Measurements from ENCODE around the gene S100P.

The S100P gene

DNA sequence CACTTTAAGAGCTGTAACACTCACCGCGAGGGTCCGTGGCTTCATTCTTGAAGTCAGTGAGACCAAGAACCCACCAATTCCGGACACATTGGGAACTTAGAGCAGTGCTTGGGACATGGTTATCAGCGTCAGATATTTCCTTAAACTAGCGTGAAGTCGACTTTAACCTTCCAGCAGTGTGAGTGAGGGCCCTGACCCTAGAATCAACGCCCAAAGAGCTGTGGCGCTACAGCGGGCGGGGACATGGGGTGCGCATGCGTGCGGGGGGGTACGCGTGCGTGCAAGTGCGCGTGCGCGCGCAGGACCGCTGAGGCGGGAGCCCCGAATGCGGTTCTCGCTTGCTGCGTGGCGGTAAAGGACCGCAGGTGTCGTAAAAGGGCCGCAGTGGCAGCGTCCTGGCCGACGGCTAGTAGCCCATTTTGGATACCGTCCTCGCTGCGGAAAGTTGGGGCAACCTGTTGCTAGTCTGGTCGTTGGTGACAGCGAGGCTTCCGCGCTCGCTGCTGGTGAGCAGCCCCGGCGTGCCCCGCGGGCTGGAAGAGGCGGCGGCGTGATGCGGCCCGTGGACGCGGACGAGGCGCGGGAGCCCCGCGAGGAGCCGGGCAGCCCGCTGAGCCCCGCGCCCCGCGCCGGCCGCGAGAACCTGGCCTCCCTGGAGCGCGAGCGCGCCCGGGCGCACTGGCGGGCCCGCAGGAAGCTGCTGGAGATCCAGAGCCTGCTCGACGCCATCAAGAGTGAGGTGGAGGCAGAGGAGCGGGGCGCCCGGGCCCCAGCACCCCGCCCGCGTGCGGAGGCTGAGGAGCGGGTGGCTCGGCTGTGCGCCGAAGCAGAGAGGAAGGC is 19.8 kb upstream of the S100P start:
- DNase-seq: no peak

DNA sequence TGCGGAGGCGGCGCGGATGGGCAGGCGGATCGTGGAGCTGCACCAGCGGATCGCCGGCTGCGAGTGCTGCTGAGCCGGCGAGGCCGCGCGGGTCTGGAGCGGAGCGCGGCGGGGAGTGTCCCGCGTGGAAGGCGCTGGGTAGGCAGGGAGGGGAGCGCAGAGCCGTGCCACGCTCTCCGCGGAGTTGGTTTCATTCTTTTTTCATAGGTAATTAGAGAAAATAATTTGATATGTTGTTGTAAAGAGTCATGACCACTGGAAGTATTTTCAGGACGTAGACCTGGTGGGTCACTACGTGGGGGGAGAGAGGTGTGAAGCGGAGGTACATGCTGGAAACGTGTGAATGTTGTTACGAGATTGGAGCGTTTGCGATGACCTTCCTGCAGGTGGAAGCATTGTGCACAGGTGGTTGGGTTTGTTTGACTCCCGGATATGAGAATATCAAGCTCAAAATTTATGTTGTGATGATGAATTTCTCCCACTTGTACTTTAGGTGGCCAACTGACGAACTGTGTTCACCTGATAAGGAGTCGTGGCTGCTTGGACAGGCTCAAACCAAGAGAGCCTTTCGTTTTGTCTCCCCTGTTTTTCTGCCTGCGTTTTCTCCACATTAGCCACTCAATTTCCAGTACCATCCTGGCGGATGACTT is 19.1 kb upstream of the S100P start:
- DNase-seq: no peak

DNA sequence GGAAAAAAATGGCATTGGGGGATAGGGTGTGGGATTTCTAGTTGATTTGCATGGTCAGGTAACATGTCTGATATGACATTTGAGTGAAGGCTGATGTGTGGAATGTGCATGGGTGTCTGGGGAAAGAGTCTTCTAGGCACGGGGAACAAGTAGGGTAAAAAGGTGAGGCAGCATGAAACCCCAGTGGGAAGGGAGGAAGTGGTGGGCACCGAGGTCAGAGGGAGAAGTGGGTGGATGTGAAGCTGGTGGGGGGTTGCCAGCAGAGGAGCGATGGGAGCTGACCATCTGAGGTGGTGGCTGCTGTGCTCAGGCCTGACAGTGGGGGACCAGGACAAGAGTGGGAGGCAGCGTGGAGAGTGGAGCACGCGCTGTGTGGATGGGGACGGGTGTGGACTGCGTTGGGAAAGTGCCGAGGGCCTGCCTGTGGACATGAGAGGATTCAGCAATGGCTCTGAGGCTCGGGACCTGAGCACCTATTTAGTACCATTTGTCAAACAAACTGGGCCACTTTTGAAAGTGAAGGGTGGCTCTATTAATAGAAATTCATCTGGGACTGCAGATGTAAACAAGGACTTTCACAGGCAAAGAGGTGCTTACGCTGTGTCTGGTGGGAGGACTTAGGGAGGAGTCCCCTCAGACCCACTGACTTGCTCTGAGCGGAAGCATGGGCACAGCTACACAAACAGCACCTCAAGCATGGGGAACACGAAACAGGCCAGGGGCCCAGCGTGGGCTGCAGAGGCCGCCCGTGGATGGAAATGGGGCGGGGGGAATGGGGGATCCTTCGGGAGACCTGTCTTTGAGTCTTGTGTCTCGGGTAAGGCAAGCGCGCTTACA is 16.7 kb upstream of the S100P start:
- no peak for DNase-seq

DNA sequence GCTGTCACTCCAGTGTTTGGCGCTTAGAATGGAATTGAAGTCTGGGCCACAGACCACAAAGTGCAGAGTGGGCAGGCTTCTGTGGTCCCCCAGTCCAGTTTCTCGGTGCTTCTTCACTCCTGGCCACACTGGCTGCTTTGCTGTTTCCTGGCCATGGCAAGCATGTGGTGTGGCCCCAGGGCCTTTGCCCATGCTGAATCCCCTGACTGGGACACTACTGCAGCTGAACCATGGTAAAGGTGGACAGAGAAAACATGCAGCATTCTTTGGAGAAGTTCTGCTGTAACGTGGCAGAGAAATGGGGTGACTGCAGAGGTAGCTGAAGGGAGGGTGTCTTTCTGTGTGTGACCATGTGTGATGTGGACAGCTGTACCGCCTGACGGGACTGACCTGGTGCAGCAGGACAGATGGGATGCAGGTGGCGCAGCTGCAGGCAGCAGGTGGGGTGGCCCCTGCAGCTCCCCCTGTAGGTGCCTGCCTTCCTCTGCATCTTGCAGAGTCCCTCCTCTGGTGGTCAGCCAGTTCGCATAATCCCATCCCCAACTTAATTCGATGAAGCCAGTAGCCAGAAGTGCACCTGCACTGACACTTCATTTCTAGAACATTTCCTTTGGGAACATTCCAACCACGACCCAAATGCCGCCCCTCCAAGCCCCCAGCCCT is 13.2 kb upstream of the S100P start:
- no peak for DNase-seq

DNA sequence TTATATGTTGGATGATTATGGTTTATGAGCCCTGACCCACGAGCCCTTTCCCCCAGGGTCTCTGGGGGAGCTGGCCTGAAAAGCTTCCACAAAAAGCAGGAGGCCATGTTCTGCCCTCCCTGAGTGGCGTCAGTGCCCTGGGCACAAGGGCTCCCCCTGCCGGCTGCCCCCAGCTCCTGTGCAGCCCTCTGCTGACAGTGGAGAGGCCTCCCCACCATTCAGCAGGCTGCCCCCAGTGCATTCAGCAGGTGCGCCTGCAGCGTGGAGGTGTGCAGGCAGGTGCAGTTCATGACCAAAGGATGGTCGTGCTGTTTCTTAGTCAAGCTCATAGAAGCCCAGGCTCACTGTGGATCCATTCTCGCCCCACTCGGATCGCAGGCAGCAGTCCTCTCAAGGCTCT is 12.5 kb upstream of the S100P start:
- no peak for DNase-seq

DNA sequence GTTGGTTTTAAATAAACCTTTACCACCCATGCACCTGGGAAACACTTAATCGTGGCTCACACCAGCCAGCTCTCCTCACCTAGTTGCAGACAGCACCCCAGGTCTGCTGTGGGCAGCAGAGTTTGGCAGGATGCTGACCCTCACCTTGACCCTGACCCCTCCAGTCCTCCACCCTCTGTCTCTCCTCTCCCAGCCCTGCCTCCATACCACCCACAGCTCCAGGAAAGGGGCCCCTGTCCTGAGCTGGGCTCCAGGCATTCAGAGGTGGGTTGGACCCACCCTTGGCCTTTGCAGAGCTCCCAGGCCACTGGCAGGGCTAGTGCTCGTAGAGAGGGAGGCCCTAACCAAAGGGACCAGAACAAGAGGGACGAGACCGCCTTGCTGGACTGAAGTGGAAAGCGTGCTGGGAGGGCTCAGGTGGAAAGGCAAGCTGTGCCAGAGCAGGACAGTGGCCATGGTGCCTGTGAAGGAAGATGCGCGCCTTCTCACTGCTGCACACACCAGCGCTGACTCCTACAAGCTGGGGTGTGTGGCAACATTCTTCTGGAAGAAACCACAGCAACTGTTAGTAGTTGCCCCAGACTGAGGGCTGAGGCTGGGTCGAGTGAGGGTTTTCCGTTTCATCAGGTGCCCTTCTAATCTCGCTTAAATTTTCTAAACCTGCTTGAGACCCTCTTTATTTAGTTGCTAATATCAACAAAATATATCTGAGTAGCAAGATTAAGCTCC is 10.7 kb upstream of the S100P start:
- DNase-seq: no peak

DNA sequence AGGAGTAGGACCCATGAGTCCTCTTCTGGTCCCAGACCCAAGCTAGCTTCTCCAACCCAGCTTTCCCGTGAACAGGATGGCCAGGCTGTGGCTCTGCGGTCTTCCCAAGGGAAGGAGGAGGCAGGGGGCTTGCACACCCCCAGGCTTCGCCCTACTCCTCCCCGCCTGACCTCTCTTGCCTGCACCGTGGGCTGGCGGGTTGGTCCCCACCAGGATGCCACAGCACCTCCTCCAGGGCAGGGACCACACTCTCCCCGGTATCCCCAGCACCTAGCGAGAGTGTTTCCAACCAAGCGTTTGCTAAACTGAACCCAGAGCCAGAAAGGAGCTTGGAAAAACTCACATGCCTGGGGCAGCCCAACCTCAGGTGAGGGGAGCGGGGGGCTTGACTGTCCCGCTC is 9.0 kb upstream of the S100P start:
- DNase-seq: no peak

DNA sequence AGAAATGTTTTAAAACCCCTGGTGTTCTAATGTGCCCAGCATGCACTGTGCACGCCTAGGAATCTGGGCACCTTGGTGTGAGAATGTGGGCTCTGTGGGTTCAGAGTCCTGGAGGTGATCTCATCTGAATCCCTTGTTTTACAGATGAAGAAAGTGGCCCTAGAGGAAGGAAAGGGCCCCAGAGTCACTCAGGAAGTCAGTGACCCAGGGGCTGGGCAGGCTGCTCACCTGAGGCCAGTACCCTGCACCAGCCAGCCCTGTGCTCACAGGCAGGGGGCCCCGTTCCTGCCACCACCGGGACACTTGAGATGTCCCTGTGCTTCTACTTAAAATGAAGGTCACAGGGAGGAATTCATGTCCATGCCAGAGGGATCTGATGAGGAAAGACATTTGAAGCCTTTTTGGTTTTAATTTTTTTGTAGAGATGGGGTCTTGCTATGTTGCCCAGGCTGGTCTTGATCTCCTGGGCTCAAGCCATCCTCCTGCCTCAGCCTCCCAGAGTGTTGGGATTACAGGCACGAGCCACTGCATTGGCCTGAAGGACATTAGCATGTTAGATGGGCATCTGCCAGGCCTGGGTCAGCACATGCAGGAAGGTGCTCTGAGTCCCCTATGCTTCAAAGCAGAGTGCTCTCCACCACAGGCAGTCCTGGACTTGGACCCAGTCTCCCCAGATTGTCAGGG is 7.4 kb upstream of the S100P start:
- no peak for DNase-seq

DNA sequence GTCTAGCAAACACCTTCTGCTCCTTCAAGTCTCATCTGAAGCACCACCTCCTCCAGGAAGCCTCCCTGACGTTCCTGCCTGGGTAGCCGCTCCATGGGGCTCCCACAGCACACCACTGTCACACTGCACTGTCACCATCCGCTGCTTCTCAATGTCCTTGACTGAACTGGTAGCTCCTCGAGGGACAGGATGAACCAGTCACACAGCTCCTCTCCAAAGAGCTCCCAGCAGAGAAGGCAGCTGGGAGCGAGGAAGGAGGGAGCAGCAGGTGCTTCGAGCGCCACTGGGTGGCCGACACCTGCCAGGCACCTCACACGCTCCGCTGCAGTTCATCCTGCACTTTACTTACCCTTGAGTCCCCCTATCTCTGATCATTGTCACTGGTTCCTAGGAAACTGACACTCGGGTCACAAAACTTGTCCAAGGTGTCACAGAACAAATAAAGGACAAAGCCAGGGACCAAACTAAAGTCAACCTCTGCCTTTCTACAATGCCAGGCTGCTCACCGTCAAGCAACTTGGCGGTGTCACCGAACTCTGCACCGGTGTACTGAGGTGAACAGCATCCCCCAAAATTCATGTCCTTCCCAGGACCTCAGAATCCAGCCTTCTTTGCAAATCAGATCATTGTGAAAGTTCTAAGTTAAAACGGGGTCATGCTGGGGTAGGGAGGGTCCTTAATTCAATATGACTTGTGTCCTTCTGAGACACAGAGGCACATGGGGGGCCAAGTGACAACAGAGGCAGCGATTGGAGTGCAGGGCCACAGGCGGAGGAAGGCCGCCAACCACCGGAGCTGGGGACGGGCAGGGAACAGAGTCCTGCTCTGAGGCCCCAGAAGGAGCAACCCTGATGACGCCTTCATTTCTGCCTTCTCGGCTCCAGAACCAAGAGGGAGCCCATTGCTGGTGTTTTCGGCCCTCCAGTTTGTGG is 5.5 kb upstream of the S100P start:
- DNase-seq: no peak

DNA sequence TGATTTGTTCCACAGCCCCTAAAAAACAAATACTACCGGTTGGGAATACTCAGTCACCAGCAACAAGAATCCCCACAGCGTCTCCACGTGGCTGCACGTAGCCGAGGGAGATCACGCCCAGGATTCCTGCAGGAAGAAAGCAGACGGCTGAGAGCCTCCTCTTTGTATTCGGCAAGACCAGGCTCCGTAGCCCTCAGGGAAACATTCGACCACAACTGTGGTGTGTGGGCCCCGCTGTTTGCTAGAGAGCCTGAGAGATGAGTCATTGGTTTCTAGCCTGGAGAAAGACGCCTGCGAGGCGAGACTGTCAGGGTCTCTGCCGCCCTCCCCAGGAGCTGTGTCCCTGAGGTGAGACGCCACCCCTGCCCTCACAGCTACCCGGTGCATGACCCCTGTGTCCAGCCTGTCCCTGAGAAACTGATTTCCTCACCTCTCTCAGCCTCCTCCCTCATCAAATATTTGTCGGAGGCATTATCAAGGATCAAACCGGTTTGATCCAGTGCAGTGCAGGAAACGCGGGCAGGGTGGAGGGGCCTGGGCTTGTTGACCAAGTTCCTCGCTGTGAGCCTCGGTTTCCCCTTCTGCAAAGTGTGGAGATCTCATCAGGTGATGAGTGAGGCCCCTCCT is 4.7 kb upstream of the S100P start:
- no peak for DNase-seq

DNA sequence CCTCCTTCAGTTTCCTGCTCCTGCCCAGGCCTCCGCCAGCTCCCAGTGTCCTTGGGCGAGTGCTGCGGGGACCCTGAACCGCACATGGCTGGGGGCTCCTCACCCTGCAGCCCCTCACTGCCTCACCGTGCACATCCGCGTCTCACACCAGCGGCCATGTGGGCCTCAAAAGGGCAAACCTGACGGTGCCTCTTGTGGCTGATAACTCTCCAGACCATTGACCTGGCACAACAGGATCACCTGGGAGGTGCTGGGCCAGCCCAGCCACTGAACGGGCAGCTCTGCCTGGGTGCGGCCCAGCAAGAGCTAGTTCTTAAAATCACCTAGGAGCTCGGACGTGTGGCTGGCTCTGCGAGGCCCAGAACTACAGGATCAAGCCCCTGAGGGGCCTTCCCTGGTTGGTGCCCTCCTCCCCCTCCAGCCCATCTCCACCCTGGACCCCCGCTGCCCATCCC is 4.1 kb upstream of the S100P start:
- DNase-seq: no peak

DNA sequence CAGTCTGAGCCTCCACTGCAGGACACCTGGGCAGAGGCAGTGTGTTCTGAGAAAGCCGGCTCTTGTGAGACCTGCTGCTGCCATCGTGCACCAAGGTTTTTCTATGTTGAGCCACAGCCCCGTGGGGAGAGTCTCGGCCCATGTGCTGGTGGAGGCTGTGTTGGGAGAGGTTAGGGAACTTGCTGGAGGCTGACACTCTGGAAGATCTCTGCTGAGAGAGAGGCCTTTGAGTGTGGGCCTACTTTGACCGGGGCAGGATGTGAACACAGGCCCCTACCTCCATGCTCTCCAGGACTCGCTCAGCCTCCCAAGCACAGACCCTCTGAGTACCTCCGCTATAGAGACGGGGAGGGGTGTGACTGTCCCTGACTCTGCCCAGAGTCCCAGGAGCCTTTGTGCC is 1.3 kb upstream of the S100P start:
- no peak for DNase-seq

DNA sequence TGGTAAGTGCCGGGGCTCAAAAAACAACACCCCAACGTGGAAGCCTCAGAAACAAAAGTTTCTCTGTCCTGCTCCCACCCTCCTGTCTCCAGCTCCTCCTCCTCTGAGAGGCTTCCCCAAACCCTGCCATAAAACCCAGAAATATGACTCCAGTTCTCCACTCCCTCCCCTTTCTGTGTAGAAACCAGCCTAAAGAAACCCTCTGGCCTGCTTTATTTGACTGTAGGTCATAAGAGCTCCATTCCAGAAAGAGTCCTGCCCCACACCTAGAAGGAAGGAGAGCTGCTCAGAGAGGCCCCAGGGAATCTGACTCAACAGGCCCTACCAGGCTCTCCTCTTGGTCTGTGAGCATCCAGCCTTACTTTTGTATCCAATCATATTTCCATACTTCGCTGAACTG is 872 bp upstream of the S100P start:
- DNase-seq: no peak

DNA sequence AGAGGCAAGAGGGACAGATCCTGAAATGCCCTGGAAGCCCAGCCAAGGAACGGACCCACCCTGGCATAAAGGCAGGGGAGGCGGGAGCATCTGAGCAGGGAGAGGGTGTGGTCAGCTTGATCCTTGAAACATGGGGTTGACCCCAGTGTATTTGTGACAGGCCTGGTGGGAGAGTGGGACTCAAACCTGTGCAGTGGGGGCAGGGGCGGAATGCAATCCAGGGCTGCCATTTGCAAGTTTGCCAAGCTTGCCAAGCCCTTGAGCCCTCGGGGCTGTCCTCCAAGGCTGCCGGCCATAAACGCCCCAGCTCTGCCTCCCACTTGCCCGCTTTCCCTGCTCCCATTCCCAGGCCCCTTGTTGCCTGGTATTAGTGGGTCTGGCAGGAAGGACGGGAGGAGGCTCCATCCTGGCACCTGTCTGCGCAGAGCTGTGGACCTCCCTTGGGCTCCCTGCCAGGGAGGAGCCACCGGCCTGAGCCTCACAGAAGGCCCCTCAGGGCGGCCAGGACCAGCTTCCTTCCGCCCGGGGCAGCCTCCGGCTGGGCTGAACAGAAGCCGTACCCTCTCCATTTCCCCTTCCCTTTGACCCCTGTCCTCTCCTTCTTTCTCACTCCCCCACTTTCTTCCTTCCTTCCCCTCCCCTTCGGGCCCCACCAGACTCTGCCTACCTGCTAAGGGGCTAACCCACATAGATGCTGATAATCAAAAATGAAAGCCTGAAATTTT is 661 bp downstream of the S100P start:
- no peak for DNase-seq

DNA sequence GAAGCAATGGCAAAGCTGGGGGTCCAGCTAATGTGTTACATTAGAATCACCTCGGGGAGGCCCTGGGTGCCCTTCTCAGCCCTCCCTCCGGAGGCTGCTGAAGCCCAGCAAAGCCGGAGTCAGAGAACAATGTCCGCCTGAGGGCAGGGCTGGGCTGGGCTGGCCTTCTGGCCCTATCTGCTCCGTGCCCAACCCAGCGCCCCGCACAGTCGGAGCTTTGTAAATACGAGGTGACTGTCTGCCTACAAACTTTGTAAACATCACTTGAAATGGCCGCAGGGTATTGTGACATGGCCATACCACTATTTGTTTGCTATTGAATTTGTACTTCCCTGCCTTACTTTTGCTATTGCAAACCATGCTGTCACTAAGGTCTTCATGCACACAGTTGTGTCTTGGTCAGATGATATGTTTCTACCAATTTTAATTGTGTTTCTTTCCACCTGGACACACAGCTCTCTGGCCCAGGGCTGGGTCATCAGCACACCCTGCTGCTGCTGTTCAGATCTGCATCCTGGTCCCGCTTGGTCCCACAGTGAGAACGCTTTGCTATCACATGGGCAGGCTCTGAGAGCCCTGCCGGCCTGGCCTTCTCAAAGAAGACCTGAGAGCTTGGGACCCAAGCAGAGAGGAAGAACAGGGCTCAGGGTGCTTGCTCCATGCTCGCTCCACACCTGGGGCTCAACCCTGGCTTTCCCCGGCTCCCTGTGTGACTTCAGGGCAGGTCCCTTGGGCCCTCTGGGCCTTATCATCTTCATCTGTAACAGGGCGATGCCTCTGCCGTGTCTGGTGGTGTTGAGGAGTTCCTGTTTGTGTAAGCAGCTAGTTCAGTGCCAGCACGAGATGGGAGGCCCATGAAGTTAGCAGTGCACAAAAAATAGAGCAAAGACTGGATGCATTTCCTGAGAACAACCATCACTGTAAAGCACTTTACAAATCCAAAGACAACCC is 2.3 kb downstream of the S100P start:
- DNase-seq: no peak

DNA sequence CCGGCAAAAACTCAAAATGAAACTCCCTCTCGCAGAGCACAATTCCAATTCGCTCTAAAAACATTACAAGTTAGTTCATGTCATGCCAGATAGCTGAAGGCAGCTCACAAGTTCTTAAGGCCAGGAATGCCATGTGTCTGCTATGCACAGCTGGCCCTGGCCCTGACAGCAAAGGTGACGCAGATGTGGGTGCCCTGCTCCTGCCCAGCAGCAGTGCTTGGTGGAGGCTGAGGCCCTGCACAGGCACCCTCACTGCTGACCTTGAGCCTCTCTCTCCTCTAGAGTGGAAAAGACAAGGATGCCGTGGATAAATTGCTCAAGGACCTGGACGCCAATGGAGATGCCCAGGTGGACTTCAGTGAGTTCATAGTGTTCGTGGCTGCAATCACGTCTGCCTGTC is 2.9 kb downstream of the S100P start:
- DNase-seq: no peak

DNA sequence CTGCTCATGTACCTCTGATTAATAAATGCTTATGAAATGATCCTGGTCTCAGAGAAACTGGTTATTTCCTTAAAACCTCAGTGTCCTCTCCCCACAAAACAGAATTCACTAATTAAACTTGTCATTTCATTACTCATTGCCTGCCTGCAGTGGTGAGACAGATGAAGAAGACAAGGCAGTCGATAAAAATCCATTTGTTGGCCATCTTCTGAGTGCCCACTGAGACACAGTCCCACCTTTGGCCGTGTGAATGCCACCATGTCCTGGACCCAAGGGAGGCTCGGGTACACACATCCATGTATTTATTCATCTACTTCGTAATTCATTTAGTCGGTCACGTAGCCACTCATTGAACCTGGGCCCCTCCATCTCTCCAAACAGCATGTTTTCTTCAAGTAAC is 3.5 kb downstream of the S100P start:
- no peak for DNase-seq

DNA sequence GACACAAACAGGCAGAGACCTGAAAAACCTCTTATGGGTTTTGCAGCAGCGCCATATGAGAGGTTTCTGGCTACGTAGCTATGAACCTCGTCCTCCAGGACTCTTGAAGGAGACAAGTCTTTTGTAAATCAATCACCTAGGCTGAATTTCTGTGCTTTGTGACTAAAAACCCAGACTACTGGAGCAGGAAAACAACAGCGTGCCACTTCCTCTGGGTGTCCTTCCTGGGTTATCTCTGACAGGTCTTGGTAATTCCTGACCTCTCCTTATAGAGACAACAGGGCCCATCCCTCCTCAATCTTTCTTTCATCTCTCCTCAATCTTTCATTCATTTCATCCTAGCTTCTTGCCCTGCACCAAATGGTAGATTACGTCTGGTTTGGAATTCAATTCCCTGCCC is 5.7 kb downstream of the S100P start:
- DNase-seq: no peak

Data from NCI-H1694 treated with DMSO at 0.1 percent for 48 hours (cell line).